ENCODE data around the gene ZBTB44.

DNA sequence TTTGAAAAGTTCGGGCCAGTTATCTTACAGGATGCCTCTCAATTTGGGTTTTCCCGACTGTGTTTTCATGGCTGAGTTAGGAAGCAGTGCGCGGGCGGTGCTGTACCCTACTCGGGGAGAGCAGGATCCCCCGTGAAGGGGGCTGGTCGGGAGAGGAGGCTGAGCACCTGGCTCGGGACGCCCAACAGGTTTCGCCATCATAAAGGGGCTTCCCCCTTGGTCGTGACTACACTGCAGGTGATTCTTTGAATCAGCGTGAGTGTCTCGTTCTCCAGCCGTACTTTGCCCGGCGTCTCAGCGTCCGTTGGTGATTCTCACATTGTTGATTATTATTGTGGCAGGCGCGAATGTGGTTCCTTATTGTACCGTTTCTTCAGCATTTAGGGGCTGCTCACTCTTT, 108.6 kb downstream of the ZBTB44 start:
- TF ChIP-seq CTCF (conservative IDR thresholded peaks at IDR 0.05) (no peak), ZFX (IDR thresholded peaks at IDR 0.05) (no peak)

Measured in C4-2B (cell line).